GM18873 (cell line): ENCODE data around the gene ZNF408.
"Not testable (repeated sequence)": the region's sequence is repeated elsewhere in the genome, so short reads cannot be mapped to it uniquely, and the experiment has no call there.

Experiments used
- ATAC-seq: cut with Tn5 transposase; IDR thresholded peaks from one replicate; pipeline ENCODE4 v1.9.1; 2021; ENCODE audit warnings: mild to moderate bottlenecking, moderate library complexity, moderate number of reproducible peaks; ENCODE audit not compliant: unreplicated experiment, low FRiP score

Gene ZNF408

DNA sequence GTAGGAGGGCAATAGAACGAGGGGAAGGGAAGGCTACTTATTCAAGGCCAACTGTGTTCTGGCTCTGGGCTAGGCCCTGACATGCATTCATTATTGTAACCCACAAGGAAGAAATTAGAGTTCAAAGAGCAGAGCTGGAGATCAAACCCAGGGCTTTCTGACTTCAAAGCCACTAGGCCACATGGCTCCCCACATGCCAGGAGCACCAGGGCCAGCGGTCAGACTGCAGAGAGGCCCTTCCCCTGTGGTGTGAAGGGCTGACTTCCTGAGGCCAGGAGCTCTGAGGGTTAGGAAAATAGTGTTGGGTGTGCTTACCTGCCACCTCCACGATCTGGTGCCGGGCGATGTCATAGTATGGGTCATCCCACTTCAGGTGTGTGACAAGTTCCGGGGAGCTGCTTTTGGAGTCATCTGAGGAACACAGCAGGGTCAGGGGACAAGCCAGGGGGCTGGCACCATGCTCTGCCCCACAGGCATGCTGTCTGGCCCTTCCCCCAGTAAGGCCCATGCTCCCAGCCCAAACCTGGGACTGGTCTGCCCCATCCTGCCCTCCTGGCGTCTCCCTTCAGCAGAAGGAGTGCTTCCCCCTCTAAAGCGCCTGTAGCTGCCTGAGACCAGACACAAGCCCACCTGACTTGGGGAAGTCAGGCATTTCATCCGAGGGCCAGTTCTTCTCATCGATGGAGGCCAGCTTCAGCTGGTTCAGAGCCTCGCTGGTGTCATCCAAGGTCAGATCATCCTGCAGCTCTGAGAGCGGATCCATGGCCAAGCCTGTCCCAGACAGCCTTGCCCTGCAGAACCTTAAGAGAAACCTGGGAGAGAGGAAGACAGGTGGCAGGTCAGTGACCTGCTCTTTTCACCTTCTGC, 5.3 kb upstream of the ZNF408 start:
- no peak for ATAC-seq

DNA sequence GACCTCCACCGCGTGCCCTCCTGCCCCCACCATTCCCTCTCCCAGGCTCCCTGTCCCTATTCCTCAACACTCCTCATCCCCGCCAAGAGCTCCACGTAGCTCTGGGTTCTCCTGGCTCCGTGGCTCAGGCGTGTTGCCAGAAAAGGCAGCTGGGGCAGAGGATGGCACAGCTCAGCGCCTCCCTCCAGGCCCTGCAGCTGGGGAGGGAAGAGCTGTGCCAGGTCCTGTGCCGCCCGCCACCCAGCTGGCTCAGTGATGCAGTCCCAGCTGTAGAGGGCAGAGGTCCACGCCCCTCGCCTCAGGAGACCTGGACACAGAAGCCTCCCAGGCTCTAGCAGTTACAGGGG, 4.6 kb upstream of the ZNF408 start:
- no peak for ATAC-seq

DNA sequence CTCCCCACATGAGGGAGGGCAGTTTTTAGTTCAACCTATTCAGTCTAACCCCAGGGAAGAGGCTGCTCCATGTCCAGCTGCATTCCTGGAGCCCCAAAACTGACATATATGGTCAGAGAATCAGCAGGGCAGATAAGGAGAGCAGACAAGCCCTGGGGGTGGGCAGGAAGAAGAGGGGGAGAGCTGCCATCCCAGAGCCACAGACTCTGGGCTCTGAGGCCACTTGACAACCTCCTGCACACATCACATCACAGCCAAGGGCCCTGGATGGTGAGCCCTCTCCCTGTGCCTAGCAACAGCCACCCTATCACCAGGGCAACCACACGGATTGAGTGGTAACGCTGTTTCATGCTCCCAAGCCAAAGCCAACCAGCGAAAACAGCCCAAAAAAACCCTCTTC, 3.5 kb upstream of the ZNF408 start:
- ATAC-seq, result no peak

DNA sequence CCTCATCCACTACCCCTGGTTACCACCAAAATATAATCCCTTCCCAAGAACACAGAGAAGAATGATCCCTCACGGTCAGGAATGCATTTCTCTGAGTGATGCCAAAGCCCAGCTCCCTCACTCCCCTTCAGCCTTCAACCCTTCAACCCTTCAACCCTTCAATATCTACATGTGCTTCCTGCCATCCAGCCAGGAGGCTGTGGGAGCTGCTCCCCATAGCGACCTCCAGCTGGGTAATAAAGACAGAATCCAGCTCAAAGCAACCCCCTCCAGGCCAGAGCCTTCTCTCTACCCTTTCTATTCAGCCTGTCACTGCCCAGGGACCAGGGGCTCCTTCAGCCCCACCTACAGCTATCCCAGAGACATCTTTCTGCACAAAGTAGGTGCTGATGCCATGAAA, 3.1 kb upstream of the ZNF408 start:
- no peak for ATAC-seq

DNA sequence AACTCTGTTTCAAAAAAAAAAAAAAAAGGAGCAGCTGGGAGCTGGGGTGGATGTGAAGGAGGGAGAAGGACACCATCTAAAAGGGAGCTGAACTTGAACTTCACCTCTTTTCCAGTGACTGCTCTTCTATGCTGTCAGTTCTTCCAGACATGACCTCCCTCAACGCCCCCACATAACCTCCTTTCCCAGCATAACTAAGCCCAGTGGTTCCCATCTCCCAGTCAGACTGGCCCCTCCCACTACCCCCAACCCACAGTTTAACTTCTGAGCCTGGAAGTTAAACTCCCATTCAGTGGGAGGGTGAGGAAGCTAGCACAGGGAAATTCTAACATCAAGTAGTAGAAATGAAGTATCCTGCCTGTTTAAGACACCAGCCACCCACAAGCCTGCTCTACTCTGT, 2.2 kb upstream of the ZNF408 start:
- no peak for ATAC-seq

DNA sequence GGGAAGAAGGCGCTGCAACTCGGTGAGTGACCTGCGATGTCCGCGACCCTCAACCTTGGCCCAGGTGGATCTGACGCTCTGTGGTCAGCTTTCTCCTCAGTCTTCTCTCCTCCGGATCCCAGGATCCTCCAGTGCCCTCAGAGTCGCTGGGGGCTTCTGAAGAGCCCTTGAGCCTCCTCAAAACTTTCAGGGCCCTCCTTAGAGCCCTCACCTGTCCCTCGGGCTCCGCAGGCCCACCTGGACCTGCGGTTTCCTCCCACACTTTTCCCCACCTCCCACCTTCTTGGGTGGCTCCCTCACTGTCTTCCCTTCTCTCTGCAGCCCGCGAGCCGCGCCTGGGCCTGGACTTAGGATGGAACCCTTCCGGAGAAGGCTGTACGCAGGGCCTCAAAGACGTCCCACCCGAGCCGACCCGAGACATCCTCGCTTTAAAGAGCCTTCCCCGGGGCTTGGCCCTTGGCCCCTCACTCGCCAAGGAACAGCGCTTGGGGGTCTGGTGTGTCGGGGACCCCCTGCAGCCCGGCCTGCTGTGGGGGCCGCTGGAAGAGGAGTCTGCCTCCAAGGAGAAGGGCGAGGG, 335 bp downstream of the ZNF408 start:
- no peak for ATAC-seq

DNA sequence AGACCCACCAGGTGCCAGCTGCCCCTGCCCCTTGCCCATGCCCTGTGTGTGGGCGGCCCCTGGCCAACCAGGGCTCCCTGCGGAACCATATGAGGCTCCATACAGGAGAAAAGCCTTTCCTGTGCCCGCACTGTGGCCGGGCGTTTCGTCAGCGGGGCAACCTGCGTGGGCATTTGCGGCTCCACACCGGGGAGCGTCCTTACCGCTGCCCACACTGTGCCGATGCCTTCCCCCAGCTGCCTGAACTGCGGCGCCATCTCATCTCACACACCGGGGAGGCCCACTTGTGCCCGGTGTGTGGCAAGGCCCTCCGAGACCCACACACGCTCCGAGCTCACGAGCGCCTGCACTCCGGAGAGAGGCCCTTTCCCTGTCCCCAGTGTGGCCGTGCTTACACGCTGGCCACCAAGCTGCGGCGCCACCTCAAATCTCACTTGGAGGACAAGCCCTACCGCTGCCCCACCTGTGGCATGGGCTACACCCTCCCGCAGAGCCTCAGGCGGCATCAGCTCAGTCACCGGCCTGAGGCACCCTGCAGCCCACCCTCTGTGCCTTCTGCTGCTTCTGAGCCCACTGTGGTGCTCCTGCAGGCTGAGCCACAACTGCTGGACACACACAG, 4.3 kb downstream of the ZNF408 start:
- no peak for ATAC-seq

DNA sequence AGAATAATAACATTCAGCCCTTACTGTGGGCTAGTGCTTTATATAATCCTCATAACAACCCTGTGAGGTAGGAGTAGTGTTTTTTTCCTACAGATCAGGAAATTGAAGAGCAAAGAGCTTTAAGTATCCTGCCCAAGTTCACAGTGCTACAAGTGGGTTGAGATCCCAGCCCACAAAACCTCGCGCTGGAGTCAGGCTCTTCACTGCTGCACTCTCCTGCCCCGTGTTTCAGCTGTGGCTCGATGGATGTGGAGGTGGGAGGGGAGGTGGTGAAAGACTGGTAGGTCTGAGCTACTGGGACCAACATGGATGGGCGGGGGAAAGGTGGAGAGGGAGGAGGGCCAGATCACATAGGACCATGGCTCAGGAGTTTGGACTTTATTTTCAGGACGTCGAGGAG, 6.1 kb downstream of the ZNF408 start:
- ATAC-seq, result no peak

DNA sequence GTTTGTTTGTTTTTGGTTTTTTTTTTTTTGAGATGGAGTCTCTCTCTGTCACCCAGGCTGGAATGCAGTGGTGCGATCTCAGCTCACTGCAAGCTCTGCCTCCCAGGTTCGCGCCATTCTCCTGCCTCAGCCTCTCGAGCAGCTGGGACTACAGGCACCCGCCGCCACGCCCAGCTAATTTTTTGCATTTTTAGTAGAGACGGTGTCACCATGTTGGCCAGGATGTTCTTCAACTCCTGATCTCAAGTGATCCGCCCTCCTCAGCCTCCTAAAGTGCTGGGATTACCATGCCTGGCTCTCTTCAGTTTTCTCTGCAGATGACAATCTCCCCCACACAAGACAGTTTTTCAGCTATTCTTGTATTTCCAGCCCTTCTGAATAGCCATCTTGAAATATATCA, 8.5 kb downstream of the ZNF408 start:
- ATAC-seq, result not testable (repeated sequence)

DNA sequence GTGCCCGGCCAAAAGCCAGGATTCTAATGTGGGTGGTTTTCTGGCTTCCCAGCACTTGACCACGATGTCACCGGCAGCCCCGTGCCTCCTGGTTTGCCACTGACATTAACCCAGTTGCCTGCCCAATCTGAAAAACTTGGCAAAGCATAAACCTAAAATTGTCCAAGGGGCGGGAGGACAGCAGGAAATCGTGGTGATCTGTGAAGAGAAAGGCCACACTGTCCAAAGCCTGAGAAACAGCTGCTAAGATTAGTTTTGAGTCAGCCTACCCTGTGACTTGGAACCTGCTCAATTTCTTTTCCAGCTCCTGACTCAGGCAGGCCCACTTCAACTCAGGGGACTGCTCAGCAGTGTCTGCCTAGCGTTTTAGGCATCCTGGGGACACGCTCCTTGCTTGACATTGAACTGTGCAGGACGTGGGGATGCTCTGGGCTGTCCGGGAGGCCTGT, 10.0 kb downstream of the ZNF408 start:
- ATAC-seq, result no peak

DNA sequence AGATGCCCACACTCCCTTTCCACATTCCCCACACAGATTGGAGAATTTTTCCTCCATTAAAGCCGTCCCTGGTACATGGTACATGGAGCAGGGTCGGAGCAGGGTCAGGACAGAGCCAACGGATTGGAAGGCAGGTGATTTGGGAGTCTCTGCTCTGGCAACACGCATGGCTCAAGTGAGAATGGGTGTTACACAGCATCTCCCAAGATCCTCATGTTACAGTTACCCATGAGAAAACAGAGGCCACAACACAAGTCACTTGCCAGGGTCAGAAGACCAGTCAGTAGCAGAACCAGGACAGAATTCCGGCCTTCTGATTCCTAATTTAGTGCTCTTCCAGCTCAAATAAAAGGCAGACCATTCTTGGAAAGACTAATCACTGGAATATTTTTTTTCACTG, 10.5 kb downstream of the ZNF408 start:
- no peak for ATAC-seq

DNA sequence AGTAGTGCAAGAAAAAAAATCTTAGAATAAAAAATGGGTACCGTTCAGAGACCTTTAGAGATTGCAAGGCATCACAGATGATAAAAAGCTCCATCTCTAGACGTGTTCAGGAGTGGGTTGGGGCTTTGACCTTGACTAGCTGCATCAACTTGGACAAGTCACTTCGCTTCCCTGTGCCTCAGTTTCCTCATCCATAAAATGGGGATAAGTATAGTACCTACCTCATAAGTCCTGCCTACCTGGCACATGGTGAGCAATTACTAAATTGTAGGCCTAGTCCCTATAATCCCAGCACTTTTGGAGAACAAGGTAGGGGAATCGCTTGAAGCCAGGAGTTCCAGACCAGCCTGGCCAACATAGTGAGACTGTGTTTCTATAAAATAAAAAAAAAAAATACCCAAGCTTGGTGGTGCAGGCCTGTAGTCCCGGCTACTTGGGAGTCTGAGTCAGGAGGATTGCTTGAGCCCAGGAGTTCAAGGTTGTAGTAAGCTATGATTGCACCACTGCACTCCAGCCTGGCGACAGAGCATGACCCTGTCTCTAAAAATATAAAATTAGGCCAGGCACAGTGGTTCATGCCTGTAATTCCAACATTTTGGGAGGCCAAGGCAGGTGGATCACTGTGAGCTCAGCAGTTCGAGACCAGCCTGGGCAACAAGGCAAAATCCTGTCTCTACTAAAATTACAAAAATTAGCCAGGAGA, 12.2 kb downstream of the ZNF408 start:
- no peak for ATAC-seq

DNA sequence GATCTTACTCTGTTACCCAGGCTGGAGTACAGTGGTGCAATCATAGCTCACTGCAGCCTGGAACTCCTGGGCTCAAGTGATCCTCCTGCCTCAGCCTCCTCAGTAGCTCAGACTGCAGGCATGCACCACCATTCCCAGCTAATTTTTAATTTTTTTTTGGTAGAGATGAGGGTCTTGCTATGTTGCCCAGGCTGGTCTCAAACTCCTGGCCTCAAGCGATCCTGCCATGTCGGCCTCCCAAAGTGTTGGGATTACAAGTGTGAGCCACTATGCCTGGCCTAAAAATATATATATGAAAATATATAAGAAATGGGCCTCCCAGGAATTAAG, 17.0 kb downstream of the ZNF408 start:
- ATAC-seq, result not testable (repeated sequence)

DNA sequence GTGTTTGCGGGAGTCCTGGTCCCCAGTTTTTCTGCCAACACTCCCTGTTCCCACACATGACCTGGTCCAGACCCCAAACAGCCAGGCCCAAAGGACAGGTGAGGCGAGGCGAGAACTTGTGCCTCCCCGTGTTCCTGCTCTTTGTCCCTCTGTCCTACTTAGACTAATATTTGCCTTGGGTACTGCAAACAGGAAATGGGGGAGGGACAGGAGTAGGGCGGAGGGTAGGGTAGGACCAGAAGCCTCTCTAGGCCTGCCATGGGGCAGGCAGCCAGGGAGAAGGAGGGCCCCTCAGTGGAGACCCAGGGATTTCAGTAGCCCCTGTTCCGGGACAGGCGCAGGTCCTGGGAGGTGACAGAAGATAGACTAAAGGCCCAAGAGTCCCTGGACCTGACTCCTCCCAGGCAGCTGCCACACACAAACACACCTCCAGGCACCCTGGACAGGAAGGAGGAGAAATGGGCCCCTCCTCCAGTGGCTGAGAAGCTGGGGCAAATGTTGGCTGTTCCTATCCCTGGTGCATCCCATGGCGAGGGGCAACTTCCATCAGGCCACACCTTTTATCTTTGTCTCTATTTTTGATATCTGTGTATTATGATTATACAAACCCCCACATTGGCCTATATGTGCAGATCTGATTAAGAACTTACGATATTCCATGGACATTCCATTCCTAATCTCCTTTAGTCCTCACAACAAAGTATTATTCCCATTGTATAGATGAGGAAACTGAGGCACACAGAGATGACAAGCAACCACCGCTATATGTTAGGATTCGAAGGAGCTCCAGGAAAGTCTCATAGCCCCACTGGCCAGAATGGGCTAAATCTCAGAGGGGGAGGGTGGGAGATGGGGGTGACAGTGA, 17.6 kb downstream of the ZNF408 start:
- no peak for ATAC-seq

DNA sequence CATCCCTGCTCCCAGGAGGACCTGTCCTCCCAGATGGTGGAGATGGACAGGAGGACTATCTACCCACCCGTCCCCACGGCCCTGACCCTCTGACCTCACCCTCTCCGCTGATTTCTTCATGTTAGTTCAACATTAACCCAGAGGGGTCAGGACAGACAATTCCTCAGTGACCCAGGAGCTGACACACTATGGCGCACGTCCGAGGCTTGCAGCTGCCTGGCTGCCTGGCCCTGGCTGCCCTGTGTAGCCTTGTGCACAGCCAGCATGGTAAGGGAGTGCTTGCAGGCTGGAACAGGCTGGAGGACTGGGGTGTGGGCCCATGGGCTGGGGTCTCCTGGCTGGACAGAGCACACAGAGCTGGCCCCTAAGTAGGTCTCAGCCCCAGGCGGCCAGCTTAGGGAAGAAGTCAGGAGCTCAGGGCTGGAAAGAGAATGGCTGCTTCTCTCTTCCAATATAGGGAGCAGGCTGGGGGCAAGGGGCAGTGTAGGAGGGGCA, 18.3 kb downstream of the ZNF408 start, which contains the start of gene F2:
Gene F2, plus strand, starts transcription at position 166 of the 495 bp plus-strand sequence. Its CDS starts 23 bp downstream, at position 189.
- no peak for ATAC-seq

DNA sequence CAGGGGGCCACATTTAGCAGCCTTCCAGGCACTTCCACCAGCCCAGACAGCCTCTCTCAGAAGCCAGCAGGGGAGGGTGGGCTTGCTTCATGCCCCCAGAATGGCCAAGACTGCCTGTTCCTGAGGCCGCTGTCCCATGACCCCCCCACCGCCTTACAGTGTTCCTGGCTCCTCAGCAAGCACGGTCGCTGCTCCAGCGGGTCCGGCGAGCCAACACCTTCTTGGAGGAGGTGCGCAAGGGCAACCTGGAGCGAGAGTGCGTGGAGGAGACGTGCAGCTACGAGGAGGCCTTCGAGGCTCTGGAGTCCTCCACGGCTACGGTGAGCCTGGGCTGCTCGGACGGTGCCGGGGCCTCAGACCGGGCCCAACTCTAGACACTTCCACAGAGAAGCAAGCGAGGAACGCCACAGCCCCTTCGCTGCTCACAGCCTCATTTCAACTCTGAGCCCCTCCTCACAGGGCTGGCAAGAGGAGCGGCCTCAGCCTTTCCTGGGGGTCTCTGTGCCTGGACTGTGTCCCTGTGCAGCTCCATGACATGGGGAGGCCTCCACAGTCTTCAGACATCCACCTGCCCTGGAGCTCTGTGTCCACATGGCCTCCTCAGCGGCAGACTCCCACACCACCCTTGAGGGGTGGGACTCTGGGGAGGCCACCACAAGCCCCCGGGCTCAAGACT, 18.9 kb downstream of the ZNF408 start:
- no peak for ATAC-seq

DNA sequence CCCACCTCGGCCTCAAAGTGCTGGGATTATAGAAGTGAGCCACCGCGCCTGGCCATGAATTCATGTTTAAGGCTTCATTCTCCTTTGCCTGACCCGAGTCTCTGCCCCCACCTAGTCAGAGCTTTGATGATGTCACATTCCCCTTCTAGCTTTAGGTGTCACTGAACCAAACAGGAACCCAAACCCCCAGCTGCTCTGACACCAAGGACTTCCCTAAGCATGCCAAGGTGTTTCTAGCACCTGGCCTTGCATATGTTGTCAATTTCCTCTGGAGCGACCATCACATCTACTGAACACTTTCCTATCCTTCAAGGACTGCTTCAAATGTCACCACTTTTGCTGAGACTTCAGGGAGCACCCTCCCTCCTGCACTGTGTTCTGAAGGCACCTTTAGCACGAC, 20.5 kb downstream of the ZNF408 start:
- ATAC-seq, result no peak

DNA sequence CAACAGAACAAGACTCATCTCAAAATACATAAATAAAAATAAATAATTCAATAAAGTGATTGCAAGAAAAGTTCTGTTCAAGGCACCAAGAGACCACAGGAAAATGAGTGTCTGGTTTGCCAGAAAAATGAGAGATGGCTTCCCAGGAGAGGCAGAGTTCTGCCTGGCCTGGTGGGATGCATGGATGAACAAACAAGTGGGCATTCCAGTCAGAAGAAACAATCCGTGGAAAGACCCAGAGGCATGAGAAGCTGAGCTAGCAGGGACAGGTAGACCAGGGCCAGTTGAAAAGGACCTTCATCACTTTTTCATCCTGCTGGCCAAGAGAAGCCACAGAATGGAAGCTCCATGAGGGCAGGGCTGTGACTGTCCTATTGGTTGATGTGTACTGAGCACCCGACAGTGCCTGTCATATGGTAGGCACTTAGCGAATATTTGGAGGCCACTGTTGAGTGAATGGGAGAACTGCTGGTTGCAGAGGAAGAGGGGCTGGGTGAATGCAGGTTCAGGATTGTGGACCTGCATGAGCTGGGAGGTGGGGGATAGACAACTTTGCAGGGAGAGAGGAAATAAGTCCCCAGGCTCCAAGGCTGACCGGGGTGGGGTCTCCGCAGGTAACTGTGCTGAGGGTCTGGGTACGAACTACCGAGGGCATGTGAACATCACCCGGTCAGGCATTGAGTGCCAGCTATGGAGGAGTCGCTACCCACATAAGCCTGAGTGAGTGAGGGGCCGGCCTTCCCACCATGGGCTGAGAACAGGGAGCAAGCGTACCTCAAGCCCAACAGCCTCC, 21.9 kb downstream of the ZNF408 start:
- ATAC-seq, result no peak

DNA sequence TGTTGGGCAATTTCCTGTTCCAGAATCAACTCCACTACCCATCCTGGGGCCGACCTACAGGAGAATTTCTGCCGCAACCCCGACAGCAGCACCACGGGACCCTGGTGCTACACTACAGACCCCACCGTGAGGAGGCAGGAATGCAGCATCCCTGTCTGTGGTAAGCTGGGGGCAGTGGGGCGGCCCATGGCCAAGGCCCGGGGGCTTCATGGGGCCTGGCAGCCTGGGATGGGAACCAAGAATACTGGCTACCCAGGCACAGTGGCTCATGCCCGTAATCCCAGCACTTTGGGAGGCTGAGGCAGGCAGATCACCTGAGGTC, 22.5 kb downstream of the ZNF408 start:
- ATAC-seq, result no peak
